Chondrocyte (in vitro differentiated cells): ENCODE measurements around the gene TRPV2. TPM values are rescaled to one million over a fixed set of nuclear protein-coding genes. Genes with fewer than 3 reads are reported as not detected.
"Not testable (repeated sequence)": the region's sequence is repeated elsewhere in the genome, so short reads cannot be mapped to it uniquely, and the experiment has no call there.

Experiments used
- DNase-seq: peaks from one replicate; pipeline ENCODE4 v3.0.0; 2021; ENCODE audit warnings: mixed read lengths, low spot score
- H3K27ac Mint-ChIP-seq: one replicate; pipeline ENCODE4 v1.8.0; 2021; ENCODE audit warnings: mild to moderate bottlenecking, moderate library complexity, mixed read lengths; ENCODE audit not compliant: unreplicated experiment
- H3K27me3 Mint-ChIP-seq: 2 replicates; pipeline ENCODE4 v1.8.0; 2021; ENCODE audit warnings: low read depth, mixed read lengths
- H3K36me3 Mint-ChIP-seq: 2 replicates; pipeline ENCODE4 v1.8.0; 2021; ENCODE audit warnings: low read depth, mixed read lengths
- H3K4me1 Mint-ChIP-seq: 2 replicates; pipeline ENCODE4 v1.8.0; 2021; ENCODE audit warnings: low read depth, mild to moderate bottlenecking, mixed read lengths
- H3K4me3 Mint-ChIP-seq: one replicate; pipeline ENCODE4 v1.8.0; 2021; ENCODE audit warnings: mild to moderate bottlenecking, moderate library complexity, mixed read lengths; ENCODE audit not compliant: unreplicated experiment
- H3K9me3 Mint-ChIP-seq: 2 replicates; pipeline ENCODE4 v1.8.0; 2021; ENCODE audit warnings: low read depth, mixed read lengths
- CTCF ChIP-seq: fragments of 200-600 bp; sonication (generic); IDR thresholded peaks from 2 replicates; pipeline ENCODE4 v1.5.0; 2021; ENCODE audit warnings: antibody characterized with exemption, mild to moderate bottlenecking, moderate library complexity
- total RNA-seq: library from RNA; stranded (reverse); gene quantifications from 3 replicates; pipeline ENCODE4 v1.2.1, GENCODE V29; 2021

The TRPV2 gene
- total RNA-seq, 1 donor from 2014 or later, result 43.5 TPM

DNA sequence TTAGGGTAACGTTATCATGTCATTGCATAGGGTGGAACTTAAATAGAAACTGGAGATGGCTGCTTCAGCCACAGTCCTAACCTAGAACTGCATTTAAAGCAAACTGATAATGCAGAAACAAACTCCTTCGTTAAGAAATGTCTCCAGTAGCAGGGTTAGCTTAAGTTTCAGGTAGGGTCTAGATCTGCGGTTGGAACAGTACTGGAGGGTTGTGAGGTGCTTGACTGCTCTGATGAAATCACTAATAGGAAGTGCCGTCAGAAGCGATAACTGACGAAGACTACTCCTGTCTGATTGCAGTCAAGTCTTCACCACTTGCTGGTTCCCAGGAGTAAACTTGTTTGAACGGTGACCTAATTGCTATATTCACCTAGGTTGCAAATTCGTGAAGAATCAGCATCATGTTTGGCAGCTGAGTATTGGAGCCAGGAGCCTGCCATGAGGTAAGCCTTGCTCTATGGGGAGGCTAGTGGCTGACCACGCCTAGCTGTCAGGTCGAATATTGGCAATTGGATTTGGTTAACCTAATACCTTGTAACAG is 24.5 kb downstream of the TRPV2 start:
- Mint-ChIP-seq H3K4me1 (peaks cover 48% of the 10 kb centered on the region), H3K4me3 (peak overlapping the region; percentile 96), H3K9me3 (no peaks in the 10 kb centered on the region), H3K27ac (peak overlapping the region; percentile 98), H3K27me3 (no peaks in the 10 kb centered on the region), H3K36me3 (peaks cover 20% of the 10 kb centered on the region)
- no peak for TF ChIP-seq CTCF
- no peak for DNase-seq

GRCh38 chr17:16440354-16440753 is 25.0 kb downstream of the TRPV2 start:
- DNase-seq, H3K27me3 Mint-ChIP-seq, H3K9me3 Mint-ChIP-seq: not testable (repeated sequence)
- Mint-ChIP-seq H3K27ac (peak overlapping the region; percentile 98), H3K4me1 (peaks cover 48% of the 10 kb centered on the region), H3K4me3 (peak overlapping the region; percentile 96), H3K36me3 (peaks cover 20% of the 10 kb centered on the region)

DNA sequence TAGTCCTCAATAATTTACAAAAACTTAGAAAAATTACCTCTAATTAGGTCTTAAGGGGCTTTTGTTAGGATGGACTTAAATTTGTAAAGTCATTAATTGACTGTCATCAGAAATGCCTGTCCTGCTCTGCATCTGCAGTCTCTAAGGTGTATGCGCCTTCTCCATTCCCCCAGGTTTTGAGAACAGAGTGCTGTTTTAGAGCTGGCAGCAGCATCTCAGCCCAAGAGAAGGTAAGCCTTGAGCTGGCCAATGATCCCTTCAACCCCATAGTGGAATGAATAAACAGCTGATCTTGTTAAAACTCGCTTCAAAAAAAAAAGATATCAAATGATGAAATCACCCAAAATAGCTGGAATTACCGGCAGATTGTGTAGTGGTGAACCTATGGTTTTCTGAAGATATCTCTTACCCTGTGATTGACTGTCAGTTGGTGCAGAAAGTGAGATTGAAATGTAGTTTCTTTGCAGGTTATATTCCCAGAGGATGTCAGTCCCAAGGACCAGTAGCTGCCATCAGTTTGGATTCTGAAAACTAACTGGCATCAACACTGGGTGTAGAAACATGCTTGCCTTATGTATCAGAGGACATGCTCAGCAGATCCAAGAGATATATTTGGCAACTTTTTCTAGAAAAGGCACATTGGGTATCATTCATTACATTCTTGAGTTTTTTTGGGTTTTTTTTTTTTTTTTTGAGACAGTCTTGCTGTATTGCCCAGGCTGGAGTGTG is 25.7 kb downstream of the TRPV2 start:
- Mint-ChIP-seq H3K9me3 (no peaks in the 10 kb centered on the region), H3K36me3 (peaks cover 20% of the 10 kb centered on the region), H3K27me3 (no peaks in the 10 kb centered on the region), H3K4me1 (peaks cover 48% of the 10 kb centered on the region), H3K4me3 (peak overlapping the region; percentile 96), H3K27ac (peak overlapping the region; percentile 98)
- DNase-seq, result no peak
- TF ChIP-seq CTCF, result no peak

DNA sequence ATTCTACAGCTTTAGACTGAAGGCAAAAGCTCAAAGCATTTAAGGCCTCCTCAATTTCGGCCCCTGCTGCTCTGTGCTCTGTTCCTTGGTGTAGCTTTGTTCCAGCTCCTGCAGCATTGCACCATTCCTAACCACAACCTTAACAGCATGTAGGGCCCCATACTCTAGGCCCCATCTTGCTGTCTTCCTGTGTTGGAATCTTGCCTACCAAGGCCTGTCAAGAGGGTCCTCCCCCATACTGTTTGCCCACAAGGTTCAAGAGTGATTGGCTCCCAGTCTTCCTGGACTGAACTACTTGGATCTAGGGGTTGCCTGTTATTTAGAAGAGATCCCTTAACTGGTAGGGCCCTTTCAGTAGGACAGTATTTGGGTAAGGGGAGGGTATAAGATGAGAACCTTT is 26.8 kb downstream of the TRPV2 start:
- Mint-ChIP-seq H3K4me1 (peaks cover 48% of the 10 kb centered on the region), H3K36me3 (peaks cover 20% of the 10 kb centered on the region), H3K27me3 (no peaks in the 10 kb centered on the region), H3K9me3 (no peaks in the 10 kb centered on the region), H3K27ac (peak overlapping the region; percentile 9), H3K4me3 (no peak overlapping the region)
- no peak for DNase-seq
- TF ChIP-seq CTCF, result no peak

DNA sequence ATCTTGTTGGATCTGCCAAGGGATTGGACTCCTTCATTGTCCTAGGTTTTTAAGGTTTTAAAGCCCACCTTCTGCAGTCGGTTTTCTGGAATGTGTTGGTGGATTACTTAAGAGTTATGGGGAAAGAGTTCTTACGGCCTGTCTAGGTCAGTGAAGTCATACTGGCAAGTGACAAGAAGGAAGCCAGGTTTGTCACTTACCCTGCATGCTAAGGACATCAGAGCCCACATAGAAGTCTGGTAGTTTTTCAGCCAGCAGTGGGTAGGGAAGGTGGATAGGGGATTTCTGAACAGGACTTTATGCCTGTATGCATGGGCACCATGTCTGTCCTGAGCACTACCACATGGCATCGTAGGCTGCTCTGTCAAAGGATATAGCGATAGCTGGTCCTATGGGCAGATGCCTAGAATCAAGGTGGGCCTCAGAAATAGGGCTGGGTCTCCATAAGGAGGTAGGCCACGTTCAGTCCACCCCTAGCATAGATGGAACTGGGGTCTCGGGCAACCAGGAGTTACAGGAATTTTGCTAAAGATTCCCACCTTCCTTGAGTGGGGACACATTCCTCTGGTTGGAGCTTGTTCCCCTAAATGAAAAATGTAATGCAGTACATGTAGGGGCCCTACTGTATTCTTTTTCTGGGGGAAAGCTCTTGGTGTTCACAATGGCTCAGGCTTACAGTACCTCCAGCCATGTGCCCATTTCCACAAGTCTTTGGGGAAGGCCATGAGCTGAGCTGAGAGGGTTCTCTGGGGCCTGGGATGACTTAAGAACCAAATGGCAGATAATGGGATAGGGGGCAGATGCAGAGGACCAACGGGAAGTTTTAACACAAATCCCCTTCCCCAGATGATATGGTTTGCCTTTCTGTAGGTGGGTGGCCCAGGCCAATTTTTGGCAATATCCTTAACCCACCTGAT is 27.5 kb downstream of the TRPV2 start:
- Mint-ChIP-seq H3K9me3 (no peaks in the 10 kb centered on the region), H3K27me3 (no peaks in the 10 kb centered on the region), H3K27ac (no peak overlapping the region), H3K36me3 (peaks cover 22% of the 10 kb centered on the region), H3K4me3 (no peak overlapping the region), H3K4me1 (peaks cover 48% of the 10 kb centered on the region)
- TF ChIP-seq CTCF, result no peak
- no peak for DNase-seq
